Measurements from ENCODE around the gene DUS2.

The DUS2 gene

DNA sequence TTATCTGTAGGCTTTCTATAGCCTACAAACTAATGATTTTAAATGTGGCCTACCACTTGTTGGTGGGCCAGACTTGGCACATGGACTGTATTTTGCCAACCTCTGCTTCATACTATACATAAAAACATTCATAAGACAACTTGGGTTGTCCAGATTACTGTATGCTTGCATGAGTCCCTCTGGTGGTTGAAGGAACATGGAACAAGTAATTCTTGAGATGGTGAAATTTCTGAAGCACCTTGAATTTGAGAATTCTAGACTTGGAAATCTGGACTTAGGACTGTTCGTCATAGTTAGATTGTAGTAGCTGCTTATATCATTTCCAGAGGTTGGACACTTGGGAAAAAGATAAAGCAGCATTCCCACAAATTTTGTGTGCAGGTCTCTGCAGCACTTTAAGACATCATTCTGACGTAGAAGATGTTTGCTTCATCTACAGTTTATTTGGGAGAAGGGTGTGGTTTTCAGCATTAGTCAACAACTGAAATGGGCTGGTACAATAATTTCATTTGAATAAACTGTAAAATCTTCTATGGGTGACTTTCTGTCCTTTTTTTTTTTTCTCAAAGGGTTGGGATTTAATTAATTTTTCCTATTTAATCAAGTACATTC, 93.3 kb downstream of the DUS2 start:
- POLR2A ChIA-PET: no interaction called here
- H3K4me1 ChIP-seq (ENCODE audit: control insufficient read depth, insufficient read depth, low read length): no peaks in the 10 kb centered on the region
- no peaks in the 10 kb centered on the region for H3K36me3 ChIP-seq (ENCODE audit: control insufficient read depth in 2 of 2, insufficient read depth in 1 of 2, low read length in 2 of 2)
- no peaks in the 10 kb centered on the region for H3K9me3 ChIP-seq (ENCODE audit: control insufficient read depth, insufficient read depth, low read depth, low read length)
- CTCF ChIA-PET: interaction anchor here (0.6 to 1.8 kb wide), 5 partner anchors 8 to 190 kb away, joined by 3 to 12 read pairs (median 3); no protein-coding TSS in a partner anchor
- no peak overlapping the region for H3K27ac ChIP-seq (ENCODE audit: extremely low read depth, low read depth, low read length)
- H3K4me3 ChIP-seq (ENCODE audit: low read depth, low read length): no peak overlapping the region
- TF ChIP-seq ZNF2 (tag by site-specific recombination; IDR thresholded peaks at IDR 0.05): no peak
- TF ChIP-seq ZNF391 (tag by site-specific recombination; IDR thresholded peaks at IDR 0.05; ENCODE audit: borderline replicate concordance, low read depth): no peak
- TF ChIP-seq, protein P1, sequence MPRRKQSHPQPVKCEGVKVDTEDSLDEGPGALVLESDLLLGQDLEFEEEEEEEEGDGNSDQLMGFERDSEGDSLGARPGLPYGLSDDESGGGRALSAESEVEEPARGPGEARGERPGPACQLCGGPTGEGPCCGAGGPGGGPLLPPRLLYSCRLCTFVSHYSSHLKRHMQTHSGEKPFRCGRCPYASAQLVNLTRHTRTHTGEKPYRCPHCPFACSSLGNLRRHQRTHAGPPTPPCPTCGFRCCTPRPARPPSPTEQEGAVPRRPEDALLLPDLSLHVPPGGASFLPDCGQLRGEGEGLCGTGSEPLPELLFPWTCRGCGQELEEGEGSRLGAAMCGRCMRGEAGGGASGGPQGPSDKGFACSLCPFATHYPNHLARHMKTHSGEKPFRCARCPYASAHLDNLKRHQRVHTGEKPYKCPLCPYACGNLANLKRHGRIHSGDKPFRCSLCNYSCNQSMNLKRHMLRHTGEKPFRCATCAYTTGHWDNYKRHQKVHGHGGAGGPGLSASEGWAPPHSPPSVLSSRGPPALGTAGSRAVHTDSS (tag by site-specific recombination; IDR thresholded peaks at IDR 0.05): no peak
- no peak for TF ChIP-seq ZNF549 (tag by site-specific recombination; IDR thresholded peaks at IDR 0.05)
- no peak for TF ChIP-seq ZNF146 (tag by site-specific recombination; IDR thresholded peaks at IDR 0.05)
- TF ChIP-seq KLF8 (tag by site-specific recombination; IDR thresholded peaks at IDR 0.05): no peak
- TF ChIP-seq, protein P2, sequence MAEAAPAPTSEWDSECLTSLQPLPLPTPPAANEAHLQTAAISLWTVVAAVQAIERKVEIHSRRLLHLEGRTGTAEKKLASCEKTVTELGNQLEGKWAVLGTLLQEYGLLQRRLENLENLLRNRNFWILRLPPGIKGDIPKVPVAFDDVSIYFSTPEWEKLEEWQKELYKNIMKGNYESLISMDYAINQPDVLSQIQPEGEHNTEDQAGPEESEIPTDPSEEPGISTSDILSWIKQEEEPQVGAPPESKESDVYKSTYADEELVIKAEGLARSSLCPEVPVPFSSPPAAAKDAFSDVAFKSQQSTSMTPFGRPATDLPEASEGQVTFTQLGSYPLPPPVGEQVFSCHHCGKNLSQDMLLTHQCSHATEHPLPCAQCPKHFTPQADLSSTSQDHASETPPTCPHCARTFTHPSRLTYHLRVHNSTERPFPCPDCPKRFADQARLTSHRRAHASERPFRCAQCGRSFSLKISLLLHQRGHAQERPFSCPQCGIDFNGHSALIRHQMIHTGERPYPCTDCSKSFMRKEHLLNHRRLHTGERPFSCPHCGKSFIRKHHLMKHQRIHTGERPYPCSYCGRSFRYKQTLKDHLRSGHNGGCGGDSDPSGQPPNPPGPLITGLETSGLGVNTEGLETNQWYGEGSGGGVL (tag by site-specific recombination; IDR thresholded peaks at IDR 0.05): no peak
- no peak for TF ChIP-seq ZNF514 (tag by site-specific recombination; IDR thresholded peaks at IDR 0.05)
- no peak for TF ChIP-seq ZBTB20 (tag by site-specific recombination; IDR thresholded peaks at IDR 0.05)
- TF ChIP-seq OSR2 (tag by site-specific recombination; IDR thresholded peaks at IDR 0.05): no peak
- TF ChIP-seq ZNF423 (tag by site-specific recombination; IDR thresholded peaks at IDR 0.05): no peak
- no peak for TF ChIP-seq ZNF791 (tag by site-specific recombination; IDR thresholded peaks at IDR 0.05)
- TF ChIP-seq MYNN (tag by site-specific recombination; IDR thresholded peaks at IDR 0.05; ENCODE audit: borderline replicate concordance): no peak

DNA sequence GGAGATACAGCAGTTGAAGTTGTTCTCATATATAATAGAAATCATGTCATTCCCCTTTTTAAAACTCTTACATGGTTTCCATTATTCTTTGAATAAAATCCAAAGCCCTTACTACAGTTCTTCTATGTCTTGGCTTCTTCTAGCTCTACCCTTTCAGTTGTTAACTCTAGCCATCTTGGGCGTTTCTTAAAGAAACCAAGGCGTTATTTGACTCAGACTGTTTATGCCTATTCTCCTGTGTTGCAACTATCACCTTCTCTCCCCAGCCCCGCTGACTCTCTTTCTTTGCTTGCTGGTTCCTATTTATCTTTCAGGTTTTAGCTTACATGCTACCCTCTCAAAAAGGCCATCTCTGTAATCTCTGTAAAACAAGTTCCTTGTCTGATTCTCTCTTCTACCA, 94.8 kb downstream of the DUS2 start:
- CTCF ChIA-PET: interaction anchor here (0.6 to 1.8 kb wide), 5 partner anchors 11 to 146 kb away, joined by 3 to 12 read pairs (median 3); no protein-coding TSS in a partner anchor
- no peak overlapping the region for H3K27ac ChIP-seq (ENCODE audit: extremely low read depth, low read depth, low read length)
- POLR2A ChIA-PET: no interaction called here
- no peak overlapping the region for H3K4me3 ChIP-seq (ENCODE audit: low read depth, low read length)
- H3K4me1 ChIP-seq (ENCODE audit: control insufficient read depth, insufficient read depth, low read length): no peaks in the 10 kb centered on the region
- H3K36me3 ChIP-seq (ENCODE audit: control insufficient read depth in 2 of 2, insufficient read depth in 1 of 2, low read length in 2 of 2): no peaks in the 10 kb centered on the region
- no peaks in the 10 kb centered on the region for H3K9me3 ChIP-seq (ENCODE audit: control insufficient read depth, insufficient read depth, low read depth, low read length)
- TF ChIP-seq, protein P1 (tag by site-specific recombination; IDR thresholded peaks at IDR 0.05): no peak
- TF ChIP-seq ZNF274 (IDR thresholded peaks at IDR 0.05; ENCODE audit: low read length) (no peak), ZNF274 (tag by site-specific recombination; IDR thresholded peaks at IDR 0.05; ENCODE audit: borderline replicate concordance) (no peak), ZNF747 (tag by site-specific recombination; IDR thresholded peaks at IDR 0.05) (no peak), SALL2 (tag by site-specific recombination; IDR thresholded peaks at IDR 0.05; ENCODE audit: borderline replicate concordance) (no peak), ZNF157 (tag by site-specific recombination; IDR thresholded peaks at IDR 0.05) (no peak), ZNF837 (tag by site-specific recombination; IDR thresholded peaks at IDR 0.05) (no peak), ZNF366 (tag by site-specific recombination; conservative IDR thresholded peaks at IDR 0.05) (no peak), ZNF214 (tag by site-specific recombination; IDR thresholded peaks at IDR 0.05; ENCODE audit: borderline replicate concordance) (no peak), ZXDB (tag by site-specific recombination; IDR thresholded peaks at IDR 0.05) (no peak), RBAK (tag by site-specific recombination; IDR thresholded peaks at IDR 0.05) (no peak)
- TF ChIP-seq, protein P3, sequence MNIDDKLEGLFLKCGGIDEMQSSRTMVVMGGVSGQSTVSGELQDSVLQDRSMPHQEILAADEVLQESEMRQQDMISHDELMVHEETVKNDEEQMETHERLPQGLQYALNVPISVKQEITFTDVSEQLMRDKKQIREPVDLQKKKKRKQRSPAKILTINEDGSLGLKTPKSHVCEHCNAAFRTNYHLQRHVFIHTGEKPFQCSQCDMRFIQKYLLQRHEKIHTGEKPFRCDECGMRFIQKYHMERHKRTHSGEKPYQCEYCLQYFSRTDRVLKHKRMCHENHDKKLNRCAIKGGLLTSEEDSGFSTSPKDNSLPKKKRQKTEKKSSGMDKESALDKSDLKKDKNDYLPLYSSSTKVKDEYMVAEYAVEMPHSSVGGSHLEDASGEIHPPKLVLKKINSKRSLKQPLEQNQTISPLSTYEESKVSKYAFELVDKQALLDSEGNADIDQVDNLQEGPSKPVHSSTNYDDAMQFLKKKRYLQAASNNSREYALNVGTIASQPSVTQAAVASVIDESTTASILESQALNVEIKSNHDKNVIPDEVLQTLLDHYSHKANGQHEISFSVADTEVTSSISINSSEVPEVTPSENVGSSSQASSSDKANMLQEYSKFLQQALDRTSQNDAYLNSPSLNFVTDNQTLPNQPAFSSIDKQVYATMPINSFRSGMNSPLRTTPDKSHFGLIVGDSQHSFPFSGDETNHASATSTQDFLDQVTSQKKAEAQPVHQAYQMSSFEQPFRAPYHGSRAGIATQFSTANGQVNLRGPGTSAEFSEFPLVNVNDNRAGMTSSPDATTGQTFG (tag by site-specific recombination; IDR thresholded peaks at IDR 0.05; ENCODE audit: borderline replicate concordance): no peak
- TF ChIP-seq, protein P4, sequence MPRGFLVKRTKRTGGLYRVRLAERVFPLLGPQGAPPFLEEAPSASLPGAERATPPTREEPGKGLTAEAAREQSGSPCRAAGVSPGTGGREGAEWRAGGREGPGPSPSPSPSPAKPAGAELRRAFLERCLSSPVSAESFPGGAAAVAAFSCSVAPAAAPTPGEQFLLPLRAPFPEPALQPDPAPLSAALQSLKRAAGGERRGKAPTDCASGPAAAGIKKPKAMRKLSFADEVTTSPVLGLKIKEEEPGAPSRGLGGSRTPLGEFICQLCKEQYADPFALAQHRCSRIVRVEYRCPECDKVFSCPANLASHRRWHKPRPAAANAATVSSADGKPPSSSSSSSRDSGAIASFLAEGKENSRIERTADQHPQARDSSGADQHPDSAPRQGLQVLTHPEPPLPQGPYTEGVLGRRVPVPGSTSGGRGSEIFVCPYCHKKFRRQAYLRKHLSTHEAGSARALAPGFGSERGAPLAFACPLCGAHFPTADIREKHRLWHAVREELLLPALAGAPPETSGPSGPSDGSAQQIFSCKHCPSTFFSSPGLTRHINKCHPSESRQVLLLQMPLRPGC (tag by site-specific recombination; IDR thresholded peaks at IDR 0.05): no peak
